ENCODE results near the gene PAX5.

DNA sequence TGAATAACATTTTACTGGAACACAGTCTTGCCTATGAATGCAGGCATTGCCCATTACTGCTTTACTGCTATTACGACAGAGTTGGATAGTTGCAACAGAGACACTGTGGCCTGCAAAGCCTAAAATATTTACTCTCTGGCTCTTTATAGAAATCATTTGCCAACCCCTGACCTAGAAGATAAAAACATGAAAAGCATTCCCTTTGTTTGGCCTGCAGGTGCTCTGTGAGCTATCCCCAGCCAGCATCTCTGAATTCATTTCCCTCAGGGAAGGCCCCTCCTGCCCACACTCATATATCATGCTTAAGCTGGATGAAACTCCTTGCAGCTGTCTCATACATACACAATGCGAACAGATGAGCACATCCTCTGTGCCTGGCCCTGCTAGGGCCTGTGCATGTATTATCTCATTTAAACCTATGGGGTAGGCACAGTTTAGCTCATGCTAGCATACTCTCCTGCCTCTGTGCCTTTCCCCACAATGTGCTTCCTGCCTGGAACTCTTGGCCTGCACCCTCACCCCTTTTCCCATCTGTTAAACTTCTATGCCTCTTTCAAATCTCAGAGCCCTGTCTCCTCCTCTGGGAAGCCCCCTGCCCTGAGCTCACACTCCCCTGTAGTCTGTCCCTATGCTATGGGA lies 193.1 kb downstream of the PAX5 start:
- TF ChIP-seq, protein P1, sequence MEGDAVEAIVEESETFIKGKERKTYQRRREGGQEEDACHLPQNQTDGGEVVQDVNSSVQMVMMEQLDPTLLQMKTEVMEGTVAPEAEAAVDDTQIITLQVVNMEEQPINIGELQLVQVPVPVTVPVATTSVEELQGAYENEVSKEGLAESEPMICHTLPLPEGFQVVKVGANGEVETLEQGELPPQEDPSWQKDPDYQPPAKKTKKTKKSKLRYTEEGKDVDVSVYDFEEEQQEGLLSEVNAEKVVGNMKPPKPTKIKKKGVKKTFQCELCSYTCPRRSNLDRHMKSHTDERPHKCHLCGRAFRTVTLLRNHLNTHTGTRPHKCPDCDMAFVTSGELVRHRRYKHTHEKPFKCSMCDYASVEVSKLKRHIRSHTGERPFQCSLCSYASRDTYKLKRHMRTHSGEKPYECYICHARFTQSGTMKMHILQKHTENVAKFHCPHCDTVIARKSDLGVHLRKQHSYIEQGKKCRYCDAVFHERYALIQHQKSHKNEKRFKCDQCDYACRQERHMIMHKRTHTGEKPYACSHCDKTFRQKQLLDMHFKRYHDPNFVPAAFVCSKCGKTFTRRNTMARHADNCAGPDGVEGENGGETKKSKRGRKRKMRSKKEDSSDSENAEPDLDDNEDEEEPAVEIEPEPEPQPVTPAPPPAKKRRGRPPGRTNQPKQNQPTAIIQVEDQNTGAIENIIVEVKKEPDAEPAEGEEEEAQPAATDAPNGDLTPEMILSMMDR (IDR thresholded peaks at IDR 0.05), result no peak
- TF ChIP-seq POLR2A (IDR thresholded peaks at IDR 0.05), result no peak
